CD14-positive monocyte (primary cell): ENCODE measurements around the gene CCNY. TPM values are rescaled to one million over a fixed set of nuclear protein-coding genes. Genes with fewer than 3 reads are reported as not detected.
A peak's percentile ranks its signal among the peaks of the same experiment; 100 is the strongest.
"Not testable (repeated sequence)": the region's sequence is repeated elsewhere in the genome, so short reads cannot be mapped to it uniquely, and the experiment has no call there.

Source experiments
- DNase-seq, 3 donors: peaks; one replicate each; pipeline ENCODE4 v3.0.0-alpha.2; 2011 to 2022
- H2AFZ ChIP-seq: 2 replicates; pipeline ENCODE4 v1.6.0; 2012; ENCODE audit warnings: mild to moderate bottlenecking, low read depth, low read length, inconsistent platforms; ENCODE audit not compliant: insufficient read depth, poor library complexity, severe bottlenecking
- H3K27ac ChIP-seq, 2 donors: 1 replicate in 1 of 2; 2 replicates in 1 of 2; pipeline ENCODE4 v1.5.1; 2012 to 2013; ENCODE audit warnings: low read length in 2 of 2, control low read depth in 1 of 2, inconsistent platforms in 1 of 2, low read depth in 1 of 2, mild to moderate bottlenecking in 1 of 2
- H3K27me3 ChIP-seq, 2 donors: one replicate each; pipeline versions ENCODE4 v1.6.0 to v1.6.1; 2011 to 2013; ENCODE audit warnings: low read length in 2 of 2; ENCODE audit not compliant: control insufficient read depth in 2 of 2, insufficient read depth in 2 of 2
- H3K36me3 ChIP-seq, 2 donors: replicated peaks in 1 of 2; 1 replicate in 1 of 2; 2 replicates in 1 of 2; pipeline versions ENCODE4 v1.5.1 to v1.6.1; 2012 to 2013; ENCODE audit warnings: low read length in 2 of 2, control low read depth in 1 of 2, inconsistent platforms in 1 of 2, mild to moderate bottlenecking in 1 of 2; ENCODE audit not compliant: insufficient read depth in 2 of 2, control insufficient read depth in 1 of 2
- H3K4me1 ChIP-seq, 2 donors: 1 replicate in 1 of 2; 2 replicates in 1 of 2; pipeline versions ENCODE4 v1.5.1 to v1.6.1; 2012 to 2013; ENCODE audit warnings: low read length in 2 of 2, control low read depth in 1 of 2, inconsistent platforms in 1 of 2, mild to moderate bottlenecking in 1 of 2, moderate library complexity in 1 of 2; ENCODE audit not compliant: insufficient read depth in 2 of 2, control insufficient read depth in 1 of 2
- H3K4me2 ChIP-seq: replicated peaks from 2 replicates; pipeline ENCODE3; 2012; ENCODE audit warnings: low read length, moderate library complexity, mild to moderate bottlenecking; ENCODE audit not compliant: poor library complexity, severe bottlenecking; ENCODE audit errors: extremely low read depth
- H3K4me3 ChIP-seq, 3 experiments: fragments of 200-600 bp in 1 of 3; sonication (generic) in 1 of 3; replicated peaks in 1 of 3; 1 replicate in 2 of 3; 2 replicates in 1 of 3; pipeline ENCODE4 v1.5.1; 2011 to 2013; ENCODE audit warnings: low read length in 3 of 3, mild to moderate bottlenecking in 3 of 3, control low read depth in 2 of 3, low read depth in 2 of 3, inconsistent platforms in 1 of 3, moderate library complexity in 1 of 3
- H3K79me2 ChIP-seq: 2 replicates; pipeline ENCODE4 v1.6.0; 2012; ENCODE audit warnings: mild to moderate bottlenecking, control low read depth, inconsistent platforms, low read length, moderate library complexity; ENCODE audit not compliant: insufficient read depth
- H3K9ac ChIP-seq: 2 replicates; pipeline ENCODE4 v1.6.0; 2017; ENCODE audit warnings: low read length, mild to moderate bottlenecking; ENCODE audit not compliant: insufficient read depth, poor library complexity, severe bottlenecking
- H3K9me3 ChIP-seq, 2 donors: replicated peaks in 1 of 2; 1 replicate in 1 of 2; 2 replicates in 1 of 2; pipeline versions ENCODE4 v1.5.1 to v1.6.1; 2012 to 2013; ENCODE audit warnings: low read length in 2 of 2, control low read depth in 1 of 2; ENCODE audit not compliant: control insufficient read depth in 1 of 2, insufficient read depth in 1 of 2
- H4K20me1 ChIP-seq: 2 replicates; pipeline ENCODE4 v1.6.0; 2012; ENCODE audit warnings: mild to moderate bottlenecking, low read length, control low read depth, moderate library complexity; ENCODE audit not compliant: insufficient read depth
- H3K27ac Mint-ChIP-seq, 7 donors: one replicate each; pipeline ENCODE4 v1.8.0; 2020; ENCODE audit warnings: mild to moderate bottlenecking in 7 of 7, mixed read lengths in 7 of 7, moderate library complexity in 6 of 7, inconsistent platforms in 2 of 7
- H3K27me3 Mint-ChIP-seq, 3 donors: one replicate each; pipeline ENCODE4 v1.8.0; 2021 to 2022; ENCODE audit warnings: low read depth in 3 of 3, mild to moderate bottlenecking in 3 of 3, mixed read lengths in 3 of 3, moderate library complexity in 3 of 3, inconsistent platforms in 1 of 3
- H3K36me3 Mint-ChIP-seq, 2 donors: one replicate each; pipeline ENCODE4 v1.8.0; 2020; ENCODE audit warnings: mixed read lengths in 2 of 2, inconsistent platforms in 1 of 2, mild to moderate bottlenecking in 1 of 2
- H3K4me1 Mint-ChIP-seq: one replicate; pipeline ENCODE4 v1.8.0; 2020; ENCODE audit warnings: mild to moderate bottlenecking, mixed read lengths
- H3K4me3 Mint-ChIP-seq, 2 donors: one replicate each; pipeline ENCODE4 v1.8.0; 2020; ENCODE audit warnings: mild to moderate bottlenecking in 2 of 2, mixed read lengths in 2 of 2, moderate library complexity in 1 of 2
- H3K9me3 Mint-ChIP-seq, 7 donors: one replicate each; pipeline ENCODE4 v1.8.0; 2020 to 2022; ENCODE audit warnings: mixed read lengths in 7 of 7, mild to moderate bottlenecking in 6 of 7, moderate library complexity in 6 of 7, inconsistent platforms in 2 of 7
- CTCF ChIP-seq: fragments of 200-600 bp; IDR thresholded peaks from one replicate; pipeline ENCODE4 v1.8.0; 2022; ENCODE audit warnings: antibody characterized with exemption, mild to moderate bottlenecking
- WGBS: methylation state at CpG from one replicate; pipeline ENCODE4 v1.1.5; 2013; ENCODE audit warnings: missing lambda C conversion rate; ENCODE audit not compliant: insufficient coverage; 5-methylcytosine and 5-hydroxymethylcytosine counted together
- intact Hi-C, 2 donors: fragments of 100-400 bp; cut with micrococcal nuclease; formaldehyde crosslinking; loops; one replicate each; pipeline versions ENCODE4 v1.15.0 to v1.15.1; 2023
- polyA plus RNA-seq, 3 donors: library from polyadenylated mRNA; depleted of rRNA in 1 of 3; unstranded in 2 of 3; stranded (reverse) in 1 of 3; fragments of 300-500 nt in 2 of 3; fragments of >200 nt in 1 of 3; fragmentation: Illumina TruSeq in 2 of 3; gene quantifications; 1 replicate in 2 of 3; 2 replicates in 1 of 3; pipeline ENCODE4 v1.2.3, GENCODE V29; 2012 to 2021

Gene CCNY
- polyA plus RNA-seq, 3 donors = 39.9 to 116 (median 64.8) TPM

- Histone ChIP-seq H3K9me3 (no peaks in the 10 kb centered on the region), H3K4me1 (peaks cover 44 to 52% of the 10 kb centered on the region in 2 donors), H4K20me1 (peaks cover 90% of the 10 kb centered on the region), H3K79me2 (peaks cover 50% of the 10 kb centered on the region), H3K4me3 (no peak overlapping the region), H3K27me3 (no peaks in the 10 kb centered on the region), H3K9ac (no peak overlapping the region), H3K4me2 (no peak overlapping the region), H2AFZ (no peak overlapping the region), H3K27ac (no peak overlapping the region), H3K36me3 (peaks cover 3 to 14% of the 10 kb centered on the region in 2 donors)
- WGBS = 100% methylated on average over 1 of the region's 2 CpGs
- peaks cover 11 to 27% of the 10 kb centered on the region in 2 donors for H3K36me3 Mint-ChIP-seq
- H3K4me3 Mint-ChIP-seq = no peak overlapping the region
- no peak for DNase-seq
- no peak for TF ChIP-seq CTCF
- peaks cover 62% of the 10 kb centered on the region for H3K4me1 Mint-ChIP-seq
- no peaks in the 10 kb centered on the region for H3K9me3 Mint-ChIP-seq
- peak overlapping the region in 2 of 7 donors; percentile 4 to 75 for H3K27ac Mint-ChIP-seq
- no peaks in the 10 kb centered on the region for H3K27me3 Mint-ChIP-seq
- intact Hi-C loops = no loop called here
Measured at GRCh38 chr10:35516102-35516670, 179.9 kb downstream of the CCNY start.

- H3K27ac ChIP-seq = peak overlapping the region; percentile 19 to 70
- H3K4me1 Mint-ChIP-seq = peaks cover 62% of the 10 kb centered on the region
- DNase-seq = peak; percentile 21 to 59 (median 22)
- peaks cover 54% of the 10 kb centered on the region for H3K79me2 ChIP-seq
- no peaks in the 10 kb centered on the region for H3K27me3 ChIP-seq
- H3K4me1 ChIP-seq = peaks cover 46 to 51% of the 10 kb centered on the region in 2 donors
- H3K36me3 Mint-ChIP-seq = peaks cover 20 to 30% of the 10 kb centered on the region in 2 donors
- intact Hi-C loops = no loop called here
- peak overlapping the region; percentile 2 to 84 (median 77) for H3K27ac Mint-ChIP-seq
- no peaks in the 10 kb centered on the region for H3K9me3 ChIP-seq
- H3K9me3 Mint-ChIP-seq = no peaks in the 10 kb centered on the region
- peaks cover 88% of the 10 kb centered on the region for H4K20me1 ChIP-seq
- H2AFZ ChIP-seq = no peak overlapping the region
- no peak for TF ChIP-seq CTCF
- H3K9ac ChIP-seq = no peak overlapping the region
- WGBS = 54% methylated on average over 10 of the region's 11 CpGs
- no peak overlapping the region for H3K4me3 ChIP-seq
- H3K4me3 Mint-ChIP-seq = peak overlapping the region; percentile 49 to 63
- peak overlapping the region; percentile 38 for H3K4me2 ChIP-seq
- no peaks in the 10 kb centered on the region for H3K27me3 Mint-ChIP-seq
- H3K36me3 ChIP-seq = peaks cover 3 to 13% of the 10 kb centered on the region in 2 donors
Measured at GRCh38 chr10:35517431-35518181, 181.3 kb downstream of the CCNY start.

- H3K4me3 ChIP-seq, intact Hi-C loops, H3K4me3 Mint-ChIP-seq, DNase-seq, H3K27me3 Mint-ChIP-seq, H3K9me3 Mint-ChIP-seq, H2AFZ ChIP-seq, H3K9ac ChIP-seq, H3K27me3 ChIP-seq, H3K9me3 ChIP-seq, H3K4me2 ChIP-seq: not testable (repeated sequence)
- peaks cover 55% of the 10 kb centered on the region for H3K79me2 ChIP-seq
- H3K4me1 Mint-ChIP-seq = peaks cover 65% of the 10 kb centered on the region
- WGBS = 100% methylated on average over 1 of the region's 1 CpG
- H3K27ac ChIP-seq = peak overlapping the region in 1 of 2 donors; percentile 70
- peaks cover 3 to 13% of the 10 kb centered on the region in 2 donors for H3K36me3 ChIP-seq
- H4K20me1 ChIP-seq = peaks cover 86% of the 10 kb centered on the region
- H3K36me3 Mint-ChIP-seq = peaks cover 20 to 32% of the 10 kb centered on the region in 2 donors
- H3K27ac Mint-ChIP-seq = peak overlapping the region in 2 of 7 donors; percentile 2 to 66
- H3K4me1 ChIP-seq = peaks cover 51 to 55% of the 10 kb centered on the region in 2 donors
Measured at GRCh38 chr10:35518187-35518586, 181.9 kb downstream of the CCNY start.
